Hematopoietic multipotent progenitor cell treated with erythropoietin and hydrocortisone succinate and interleukin-3 and kit ligand, for 6 days (in vitro differentiated cells): ENCODE data around the gene RIPK3.
A peak's percentile ranks its signal among the peaks of the same experiment; 100 is the strongest.
"Not testable (repeated sequence)": the region's sequence is repeated elsewhere in the genome, so short reads cannot be mapped to it uniquely, and the experiment has no call there.

ENCODE experiments used
- DNase-seq: peaks from one replicate; pipeline ENCODE4 v3.0.0-alpha.2; 2015

The RIPK3 gene

GRCh38 chr14:24343795-24344660 lies 4.2 kb upstream of the RIPK3 start:
- DNase-seq = no peak

DNA sequence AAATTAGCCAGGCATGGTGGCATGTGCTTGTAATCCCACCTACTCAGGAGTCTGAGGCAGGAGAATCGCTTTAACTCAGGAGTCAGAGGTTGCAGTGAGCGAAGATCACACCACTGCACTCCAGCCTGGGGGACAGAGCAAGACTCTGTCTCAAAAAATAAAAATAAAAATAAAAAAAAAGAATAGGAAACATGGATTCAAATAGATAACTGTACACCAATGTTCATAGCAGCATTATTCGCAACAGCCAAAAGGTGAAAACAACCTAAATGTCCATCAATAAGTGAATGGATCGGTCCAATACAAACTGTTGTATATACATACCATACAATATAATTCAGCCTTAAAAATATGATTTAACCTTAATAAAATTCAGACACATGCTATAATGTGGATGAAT lies 3.1 kb upstream of the RIPK3 start:
- no peak for DNase-seq

DNA sequence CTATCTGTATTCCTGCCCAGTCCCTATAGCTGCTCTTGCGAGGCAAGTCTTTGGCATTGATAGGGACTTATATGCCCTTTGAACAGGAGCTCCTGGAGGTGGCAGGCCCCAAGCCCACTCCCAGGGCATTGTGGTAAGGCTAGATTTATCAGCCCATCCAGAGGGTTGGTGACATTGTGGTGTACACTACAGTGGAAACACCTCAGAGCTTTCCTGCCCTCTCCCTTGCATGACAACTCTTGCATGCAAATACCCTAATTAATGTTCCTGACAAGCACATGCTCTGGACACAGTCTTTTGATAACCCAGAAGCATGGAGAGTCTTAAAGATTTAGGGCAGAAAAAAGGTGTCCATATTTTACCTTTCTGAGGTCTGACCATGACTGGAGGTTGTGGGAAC lies 815 bp upstream of the RIPK3 start:
- no peak for DNase-seq

GRCh38 chr14:24338843-24339242 lies 948 bp downstream of the RIPK3 start:
- no peak for DNase-seq

- no peak for DNase-seq
Measured at GRCh38 chr14:24337824-24338175, 2.0 kb downstream of the RIPK3 start.

- DNase-seq = no peak
Measured at GRCh38 chr14:24337144-24337823, 2.5 kb downstream of the RIPK3 start.

GRCh38 chr14:24335461-24336171 lies 4.2 kb downstream of the RIPK3 start:
- no peak for DNase-seq

DNA sequence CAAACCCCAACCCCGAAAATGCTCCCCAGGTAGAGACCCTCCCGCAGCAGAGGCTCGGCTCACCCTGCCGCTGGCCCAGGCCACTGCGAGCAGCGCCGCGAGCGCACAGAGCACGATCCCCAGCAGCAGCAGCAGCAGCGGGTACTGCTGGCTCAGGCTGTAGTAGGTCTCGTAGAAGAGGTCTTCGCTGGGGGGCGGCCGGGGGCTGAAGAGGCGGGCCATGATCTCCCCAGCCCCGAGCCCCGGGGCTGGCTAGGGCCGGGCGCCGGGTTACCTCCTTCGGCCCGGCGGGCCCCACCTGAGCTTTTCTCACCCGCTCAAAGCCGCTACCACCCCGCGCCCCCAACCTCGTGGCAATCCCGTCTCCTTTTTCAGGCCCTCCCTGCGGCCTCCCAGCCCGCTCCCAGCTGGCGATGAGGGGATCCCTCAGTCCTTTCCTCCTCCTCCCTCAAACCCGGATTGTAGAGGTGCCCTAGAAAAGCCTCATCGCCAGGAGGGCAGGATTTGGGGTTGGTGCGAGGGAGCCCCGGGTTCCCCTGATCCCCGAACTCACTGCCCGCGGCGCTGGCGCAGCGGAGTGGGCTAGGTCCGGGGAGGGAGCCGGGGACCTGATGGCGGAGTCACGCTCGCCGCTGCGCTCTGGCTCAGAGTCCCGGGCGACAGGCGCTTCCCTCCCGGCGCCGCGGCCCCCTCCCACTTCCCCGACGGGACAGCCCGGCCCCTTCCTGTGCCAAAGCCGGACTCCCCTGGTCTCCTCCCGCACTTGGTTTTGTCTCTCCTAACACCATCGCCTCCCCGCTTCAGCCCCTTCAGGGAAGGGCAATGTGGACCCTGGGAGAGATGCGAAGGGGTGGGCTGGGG lies 5.1 kb downstream of the RIPK3 start, which contains the start of gene ADCY4:
Gene ADCY4 (minus strand): TSS at position 641 of the 861 bp plus-strand sequence. CDS start 419 bp downstream, at position 222.
- DNase-seq = no peak

DNA sequence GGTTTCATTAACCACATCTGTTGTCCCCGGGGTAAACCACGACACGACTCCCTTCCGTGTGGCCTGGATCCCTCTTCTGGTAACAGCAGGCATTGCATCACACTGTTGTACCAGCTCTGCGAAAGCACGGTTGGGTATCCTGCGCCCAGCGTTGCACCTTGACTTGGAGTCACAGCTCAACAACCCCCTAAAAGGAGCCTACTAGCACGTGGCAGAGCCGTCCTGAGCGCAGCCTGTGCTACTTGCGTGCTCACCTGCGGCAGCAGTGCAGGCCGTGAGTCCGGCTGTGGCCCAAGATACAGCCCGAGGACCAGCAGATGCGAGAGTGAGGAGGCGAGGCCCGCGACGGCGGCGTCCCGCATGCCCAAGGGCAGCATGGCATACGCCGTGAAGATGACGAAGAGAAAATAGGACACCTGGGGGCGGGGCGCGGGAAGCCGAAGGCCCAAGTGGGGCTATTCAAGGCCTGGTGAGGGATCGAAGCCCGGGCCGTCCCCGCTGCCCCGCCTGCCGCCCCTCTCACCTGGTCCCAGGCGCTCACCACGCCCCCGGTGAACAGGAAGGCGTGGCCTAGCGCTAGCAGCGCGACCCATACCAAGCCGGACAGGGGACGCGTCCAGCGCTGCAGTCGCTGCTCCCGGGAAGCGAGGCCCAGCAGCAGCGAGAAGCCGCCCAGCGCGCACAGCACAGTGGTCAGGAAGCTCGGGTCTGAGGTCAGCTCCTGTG lies 7.4 kb downstream of the RIPK3 start:
- DNase-seq = peak; percentile 94

DNA sequence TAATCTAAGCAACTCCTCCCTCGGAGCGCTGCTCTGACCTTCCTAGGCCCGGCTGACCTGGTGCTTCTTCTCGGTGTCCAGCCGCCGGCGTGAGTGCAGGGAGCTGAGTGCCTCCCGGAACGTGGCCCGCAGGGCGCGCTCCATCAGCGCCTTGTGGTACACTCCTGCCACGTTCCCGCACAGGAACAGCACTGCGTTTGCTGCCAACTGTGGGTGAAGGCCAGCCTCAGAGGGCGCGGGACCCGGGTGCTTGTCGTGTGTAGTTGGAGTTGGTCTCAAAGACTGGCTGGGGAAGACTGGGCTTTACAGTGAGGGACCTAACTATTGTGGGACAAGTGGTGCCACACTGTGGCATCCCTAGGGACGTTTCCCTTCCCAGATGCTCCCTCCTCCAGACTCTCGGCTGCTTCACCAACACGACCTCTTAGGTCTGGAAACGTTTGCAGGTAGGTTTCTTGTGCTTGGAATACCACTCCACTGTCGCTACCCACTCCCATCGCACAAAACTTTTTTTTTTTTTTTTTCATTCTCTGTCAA lies 8.0 kb downstream of the RIPK3 start:
- DNase-seq = no peak

GRCh38 chr14:24330973-24331674 lies 8.7 kb downstream of the RIPK3 start:
- no peak for DNase-seq

DNA sequence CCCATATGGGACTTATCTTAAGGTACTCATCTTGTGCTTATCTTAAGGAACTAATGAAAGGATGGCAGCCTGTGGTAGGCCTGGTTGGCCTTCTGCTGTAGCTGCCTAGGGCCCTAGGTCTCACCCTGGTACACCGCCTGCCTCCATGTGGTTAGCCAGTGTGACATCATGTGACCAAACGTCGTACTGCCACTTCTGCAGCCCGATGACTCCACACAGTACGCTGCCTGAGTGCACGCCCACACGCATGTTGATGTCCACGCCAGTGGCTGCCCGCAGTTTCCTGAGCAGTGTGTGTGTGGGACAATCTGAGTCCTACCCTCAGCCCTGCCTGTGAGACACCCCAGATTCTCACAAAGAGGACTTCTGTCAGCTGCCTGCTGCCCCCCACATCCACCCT lies 10.1 kb downstream of the RIPK3 start:
- DNase-seq = peak; percentile 85

DNA sequence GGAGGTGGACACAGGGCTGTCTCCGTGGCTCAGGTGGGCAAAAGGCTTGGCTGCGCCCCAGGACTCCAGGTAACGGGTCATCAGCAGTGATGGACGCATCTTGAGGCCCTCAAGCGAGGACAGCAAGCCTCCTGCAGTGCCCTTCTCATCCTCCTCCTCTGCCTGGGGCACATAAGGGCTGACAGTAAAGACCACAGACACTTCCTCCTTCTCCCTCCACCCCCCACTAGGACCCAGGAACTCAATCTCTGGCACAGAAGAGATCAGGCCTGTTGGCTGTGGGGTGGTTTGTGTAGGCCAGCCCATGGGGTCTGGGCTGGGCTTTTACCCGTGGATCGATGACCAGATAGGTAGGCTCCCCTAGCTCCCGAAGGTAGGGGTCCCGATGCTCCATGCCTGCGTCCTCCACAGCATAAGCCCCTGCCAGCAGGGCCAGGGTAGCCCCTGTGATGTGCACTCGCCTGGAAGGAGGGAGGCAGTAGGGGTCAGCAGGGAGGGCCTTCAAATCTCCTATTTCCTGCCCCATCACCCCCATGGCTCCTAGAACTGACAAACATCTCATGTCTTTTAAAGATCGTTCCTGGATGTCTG lies 10.6 kb downstream of the RIPK3 start:
- no peak for DNase-seq

DNA sequence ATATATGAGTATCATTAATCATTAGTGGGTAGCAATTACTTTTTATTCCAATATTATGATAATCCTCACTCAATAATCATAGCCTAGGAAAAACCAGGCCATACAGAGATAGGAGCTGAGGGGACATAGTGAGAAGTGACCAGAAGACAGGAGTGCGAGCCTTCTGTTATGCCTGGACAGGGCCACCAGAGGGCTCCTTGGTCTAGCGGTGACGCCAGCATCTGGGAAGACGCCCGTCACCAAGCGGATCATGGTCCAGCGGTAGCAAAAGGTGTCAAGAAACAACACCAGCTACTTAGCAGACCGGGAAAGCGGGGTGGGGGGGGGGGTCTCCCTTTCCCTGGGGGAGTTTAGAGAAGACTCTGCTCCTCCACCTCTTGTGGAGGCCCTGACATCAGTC lies 11.9 kb downstream of the RIPK3 start:
- DNase-seq = not testable (repeated sequence)

GRCh38 chr14:24327303-24327702 lies 12.5 kb downstream of the RIPK3 start:
- no peak for DNase-seq

GRCh38 chr14:24325963-24326362 lies 13.8 kb downstream of the RIPK3 start:
- no peak for DNase-seq

DNA sequence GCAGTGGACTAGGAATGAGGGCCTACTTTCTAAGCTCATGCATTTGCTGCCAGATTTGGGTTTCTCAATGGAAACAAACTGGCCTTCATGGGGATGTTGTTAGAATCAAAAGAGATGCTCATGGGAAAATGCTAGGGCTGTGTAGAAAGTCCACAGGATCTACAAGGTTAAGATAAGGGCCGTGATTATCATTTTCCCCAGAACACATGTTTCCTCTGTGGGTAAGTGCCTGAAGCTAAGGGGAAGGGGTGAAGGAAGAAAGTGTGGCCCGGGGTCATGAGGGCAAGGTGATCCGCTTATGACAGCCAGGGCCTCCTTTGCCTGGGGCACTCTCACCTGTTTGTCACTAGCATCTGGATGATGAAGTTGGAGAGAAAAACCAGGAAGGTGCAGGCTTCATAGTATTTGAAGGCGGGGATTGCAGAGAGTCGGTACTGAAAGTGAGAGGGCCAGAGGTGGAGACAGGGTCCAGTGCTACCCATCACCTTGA lies 14.7 kb downstream of the RIPK3 start:
- DNase-seq = no peak

DNA sequence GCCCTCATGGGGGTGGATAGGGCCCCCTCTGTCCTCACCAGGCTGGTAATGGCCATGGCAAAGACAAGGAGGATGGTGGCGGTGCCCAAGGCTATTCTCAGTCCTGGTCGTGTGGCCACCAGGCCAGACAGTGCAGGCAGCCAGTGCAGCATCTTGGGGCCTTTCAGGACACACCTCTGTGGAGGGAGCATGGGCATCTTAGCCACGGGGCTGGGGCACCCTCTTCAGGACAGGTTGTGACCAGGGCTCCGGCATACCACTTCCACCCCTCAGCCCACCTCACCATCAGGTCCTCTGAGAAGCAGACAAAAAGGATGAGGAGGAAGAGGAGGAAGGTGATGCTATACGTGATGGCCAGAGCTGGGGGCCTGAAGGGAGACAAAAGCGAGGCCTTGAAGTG lies 15.8 kb downstream of the RIPK3 start:
- no peak for DNase-seq

- no peak for DNase-seq
Measured at GRCh38 chr14:24323341-24323740, 16.4 kb downstream of the RIPK3 start.

GRCh38 chr14:24322672-24323071 lies 17.1 kb downstream of the RIPK3 start:
- DNase-seq = no peak
